Keratinocyte (primary cell): ENCODE results near the gene DLG5. TPM values are rescaled to one million over a fixed set of nuclear protein-coding genes. Genes with fewer than 3 reads are reported as not detected.

Source experiments
- DNase-seq: peaks from one replicate; pipeline ENCODE4 v3.0.0-alpha.2; 2011; ENCODE audit warnings: low read depth, missing footprints, low spot score
- FAIRE-seq: peaks from 2 replicates; lab custom pipeline; 2011; peaks lifted over from hg19 to GRCh38; lab: Jason Lieb, UNC
- H2AFZ ChIP-seq: 2 replicates; pipeline ENCODE4 v1.6.0; 2012; ENCODE audit warnings: low read length, control low read depth, inconsistent platforms; ENCODE audit not compliant: control insufficient read depth
- H3K27ac ChIP-seq: 2 replicates; pipeline ENCODE4 v1.5.1; 2011; ENCODE audit warnings: low read length; ENCODE audit not compliant: control insufficient read depth, insufficient read depth
- H3K27me3 ChIP-seq: 3 replicates; pipeline ENCODE4 v1.6.0; 2011; ENCODE audit warnings: low read length; ENCODE audit not compliant: control insufficient read depth, insufficient read depth; ENCODE audit errors: extremely low read depth
- H3K36me3 ChIP-seq, 2 experiments: 2 replicates in 1 of 2; 3 replicates in 1 of 2; pipeline ENCODE4 v1.5.1; 2011; ENCODE audit warnings: low read length in 2 of 2, mild to moderate bottlenecking in 1 of 2; ENCODE audit not compliant: control insufficient read depth in 2 of 2, insufficient read depth in 2 of 2; ENCODE audit errors: extremely low read depth in 1 of 2
- H3K4me1 ChIP-seq: 3 replicates; pipeline ENCODE4 v1.5.1; 2011; ENCODE audit warnings: low read length; ENCODE audit not compliant: control insufficient read depth, insufficient read depth; ENCODE audit errors: extremely low read depth
- H3K4me2 ChIP-seq: 3 replicates; pipeline ENCODE4 v1.6.0; 2011; ENCODE audit warnings: low read depth, low read length; ENCODE audit not compliant: control insufficient read depth, insufficient read depth; ENCODE audit errors: extremely low read depth
- H3K4me3 ChIP-seq, 3 experiments: fragments of 200-600 bp in 1 of 3; sonication (generic) in 1 of 3; 2 replicates in 2 of 3; 3 replicates in 1 of 3; pipeline ENCODE4 v1.5.1; 2011 to 2016; ENCODE audit warnings: low read length in 3 of 3, mild to moderate bottlenecking in 3 of 3, control low read depth in 2 of 3, inconsistent platforms in 1 of 3, low read depth in 1 of 3, mixed read lengths in 1 of 3, mixed run types in 1 of 3, moderate library complexity in 1 of 3; ENCODE audit not compliant: control insufficient read depth in 2 of 3, insufficient read depth in 2 of 3; ENCODE audit errors: extremely low read depth in 1 of 3
- H3K79me2 ChIP-seq: 2 replicates; pipeline ENCODE4 v1.6.0; 2012; ENCODE audit warnings: low read length; ENCODE audit not compliant: control insufficient read depth, insufficient read depth
- H3K9ac ChIP-seq: 3 replicates; pipeline ENCODE4 v1.6.0; 2011; ENCODE audit warnings: low read length; ENCODE audit not compliant: control insufficient read depth, insufficient read depth; ENCODE audit errors: extremely low read depth
- H3K9me1 ChIP-seq: 3 replicates; pipeline ENCODE4 v1.6.0; 2011; ENCODE audit warnings: low read length; ENCODE audit not compliant: control insufficient read depth, insufficient read depth; ENCODE audit errors: extremely low read depth
- H3K9me3 ChIP-seq: 2 replicates; pipeline ENCODE4 v1.5.1; 2012; ENCODE audit warnings: low read depth, low read length; ENCODE audit not compliant: control insufficient read depth
- H4K20me1 ChIP-seq: 3 replicates; pipeline ENCODE4 v1.6.0; 2011; ENCODE audit warnings: low read length; ENCODE audit not compliant: control insufficient read depth, insufficient read depth; ENCODE audit errors: extremely low read depth
- EZH2 ChIP-seq: IDR thresholded peaks from one replicate; pipeline ENCODE4 v1.6.1; 2012; ENCODE audit warnings: inconsistent platforms, mild to moderate bottlenecking, low read length, moderate library complexity
- dilution Hi-C: fragments of 300-500 bp; cut with MboI; formaldehyde crosslinking; loops from one replicate; pipeline ENCODE4 v1.7.0; 2020; ENCODE audit warnings: low sequenced_read_pairs; ENCODE audit not compliant: extremely low pct_ligation_motif_present
- polyA plus RNA-seq, 5 experiments: library from polyadenylated mRNA; depleted of rRNA in 3 of 5; stranded (reverse) in 3 of 5; stranded (forward) in 1 of 5; unstranded in 1 of 5; fragments of >200 nt; gene quantifications; 1 replicate in 1 of 5; 2 replicates in 3 of 5; 3 replicates in 1 of 5; pipeline versions ENCODE4 v1.2.1 to v1.2.3, GENCODE V29; 2011 to 2012; ENCODE audit warnings: missing spikeins in 2 of 5, low read depth in 1 of 5, low replicate concordance in 1 of 5
- TF ChIP-seq, protein P1 (sequence below), 3 experiments: IDR thresholded peaks in 1 of 3; conservative IDR thresholded peaks in 1 of 3; optimal IDR thresholded peaks in 1 of 3; 2 replicates in 2 of 3; 3 replicates in 1 of 3; pipeline versions ENCODE3 to v1.5.1; 2011; ENCODE audit warnings: low read length in 3 of 3, mild to moderate bottlenecking in 3 of 3, moderate library complexity in 2 of 3, control low read depth in 1 of 3, inconsistent platforms in 1 of 3; ENCODE audit not compliant: insufficient read depth in 2 of 3; ENCODE audit errors: extremely low read depth in 1 of 3

The DLG5 gene
- polyA plus RNA-seq, 1 donor (not counting 4 experiments of a cell fraction or from before 2014, with no cell fraction given): 17.2 TPM

DNA sequence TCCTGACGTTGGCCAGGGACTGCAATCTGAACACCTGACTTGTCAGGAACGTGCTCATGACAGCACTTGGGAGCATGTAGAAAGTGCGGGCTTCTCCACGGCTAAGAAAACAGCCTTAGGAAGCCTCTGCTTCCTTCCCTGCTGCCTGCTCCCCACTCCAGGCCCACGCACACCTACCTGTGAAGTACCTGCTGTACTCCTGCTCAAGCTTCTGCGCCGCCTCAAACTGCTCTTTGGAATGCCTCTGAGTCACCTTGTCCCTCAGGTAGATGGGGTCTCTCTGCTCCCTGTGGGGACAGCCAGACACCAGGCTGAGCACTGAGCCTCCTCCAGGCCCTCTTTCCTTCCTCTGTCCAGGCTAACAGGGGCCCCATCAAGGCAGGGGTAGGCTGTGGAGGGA is 132.7 kb downstream of the DLG5 start:
- Histone ChIP-seq H4K20me1 (peaks cover 4% of the 10 kb centered on the region), H2AFZ (no peak overlapping the region), H3K4me2 (no peak overlapping the region), H3K9ac (no peak overlapping the region), H3K9me3 (no peaks in the 10 kb centered on the region), H3K4me3 (no peak overlapping the region), H3K27ac (no peak overlapping the region), H3K79me2 (no peaks in the 10 kb centered on the region), H3K27me3 (no peaks in the 10 kb centered on the region), H3K9me1 (no peaks in the 10 kb centered on the region), H3K36me3 (peaks cover 27 to 63% of the 10 kb centered on the region in 2 experiments), H3K4me1 (no peaks in the 10 kb centered on the region)
- dilution Hi-C loops: no loop called here
- no peak for FAIRE-seq
- TF ChIP-seq, protein P1, sequence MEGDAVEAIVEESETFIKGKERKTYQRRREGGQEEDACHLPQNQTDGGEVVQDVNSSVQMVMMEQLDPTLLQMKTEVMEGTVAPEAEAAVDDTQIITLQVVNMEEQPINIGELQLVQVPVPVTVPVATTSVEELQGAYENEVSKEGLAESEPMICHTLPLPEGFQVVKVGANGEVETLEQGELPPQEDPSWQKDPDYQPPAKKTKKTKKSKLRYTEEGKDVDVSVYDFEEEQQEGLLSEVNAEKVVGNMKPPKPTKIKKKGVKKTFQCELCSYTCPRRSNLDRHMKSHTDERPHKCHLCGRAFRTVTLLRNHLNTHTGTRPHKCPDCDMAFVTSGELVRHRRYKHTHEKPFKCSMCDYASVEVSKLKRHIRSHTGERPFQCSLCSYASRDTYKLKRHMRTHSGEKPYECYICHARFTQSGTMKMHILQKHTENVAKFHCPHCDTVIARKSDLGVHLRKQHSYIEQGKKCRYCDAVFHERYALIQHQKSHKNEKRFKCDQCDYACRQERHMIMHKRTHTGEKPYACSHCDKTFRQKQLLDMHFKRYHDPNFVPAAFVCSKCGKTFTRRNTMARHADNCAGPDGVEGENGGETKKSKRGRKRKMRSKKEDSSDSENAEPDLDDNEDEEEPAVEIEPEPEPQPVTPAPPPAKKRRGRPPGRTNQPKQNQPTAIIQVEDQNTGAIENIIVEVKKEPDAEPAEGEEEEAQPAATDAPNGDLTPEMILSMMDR (optimal IDR thresholded peaks at IDR 0.05 in 1 of 3, IDR thresholded peaks at IDR 0.05 in 1 of 3, conservative IDR thresholded peaks at IDR 0.05 in 1 of 3; ENCODE audit: extremely low read depth in 1 of 3, insufficient read depth in 2 of 3, low read length in 3 of 3): no peak
- no peak for TF ChIP-seq EZH2
- DNase-seq: no peak

DNA sequence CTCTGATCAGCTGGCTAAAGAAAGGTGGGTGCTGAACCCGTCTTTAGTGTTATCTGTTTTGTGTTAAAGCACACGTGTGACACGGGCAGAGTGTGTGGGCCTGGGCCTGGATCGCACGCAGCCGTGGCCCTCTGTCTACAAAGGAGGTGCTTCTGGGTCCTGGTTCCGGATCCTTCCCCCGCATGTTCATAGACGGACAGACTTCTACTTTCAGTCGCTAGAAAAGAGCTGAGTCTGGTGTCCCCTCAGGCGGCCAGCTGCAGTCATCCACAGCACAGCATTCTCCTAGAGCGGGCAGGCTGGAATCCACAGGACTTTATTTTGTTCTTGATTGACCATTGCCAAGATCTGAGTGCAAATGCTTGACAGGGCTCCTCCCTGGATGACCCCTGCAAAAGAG is 134.4 kb downstream of the DLG5 start:
- dilution Hi-C loops: no loop called here
- no peak overlapping the region for H2AFZ ChIP-seq
- no peak overlapping the region for H3K9ac ChIP-seq
- FAIRE-seq (no peak), DNase-seq (no peak)
- no peaks in the 10 kb centered on the region for H3K4me1 ChIP-seq
- H3K4me3 ChIP-seq: no peak overlapping the region
- H3K79me2 ChIP-seq: no peaks in the 10 kb centered on the region
- H3K27ac ChIP-seq: no peak overlapping the region
- peaks cover 29 to 59% of the 10 kb centered on the region in 2 experiments for H3K36me3 ChIP-seq
- no peaks in the 10 kb centered on the region for H3K9me3 ChIP-seq
- H3K27me3 ChIP-seq: no peaks in the 10 kb centered on the region
- no peak overlapping the region for H3K4me2 ChIP-seq
- H3K9me1 ChIP-seq: no peaks in the 10 kb centered on the region
- no peak for TF ChIP-seq EZH2
- TF ChIP-seq, protein P1 (optimal IDR thresholded peaks at IDR 0.05 in 1 of 3, IDR thresholded peaks at IDR 0.05 in 1 of 3, conservative IDR thresholded peaks at IDR 0.05 in 1 of 3; ENCODE audit: extremely low read depth in 1 of 3, insufficient read depth in 2 of 3, low read length in 3 of 3): no peak
- peaks cover 4% of the 10 kb centered on the region for H4K20me1 ChIP-seq
